ENCODE measurements around the gene PARD3B. TPM values are rescaled to one million over a fixed set of nuclear protein-coding genes. Genes with fewer than 3 reads are reported as not detected.

PARD3B gene
- total RNA-seq, 4 donors from 2014 or later: 32.8 to 69.6 (median 47.3) TPM

GRCh38 chr2:205579335-205579734 is 1034.1 kb downstream of the PARD3B start:
- TF ChIP-seq CTCF (IDR thresholded peaks at IDR 0.05; ENCODE audit: low read depth): no peak

- TF ChIP-seq CTCF (IDR thresholded peaks at IDR 0.05; ENCODE audit: low read depth): no peak
Observed at GRCh38 chr2:205580212-205580987, 1035.1 kb downstream of the PARD3B start.

DNA sequence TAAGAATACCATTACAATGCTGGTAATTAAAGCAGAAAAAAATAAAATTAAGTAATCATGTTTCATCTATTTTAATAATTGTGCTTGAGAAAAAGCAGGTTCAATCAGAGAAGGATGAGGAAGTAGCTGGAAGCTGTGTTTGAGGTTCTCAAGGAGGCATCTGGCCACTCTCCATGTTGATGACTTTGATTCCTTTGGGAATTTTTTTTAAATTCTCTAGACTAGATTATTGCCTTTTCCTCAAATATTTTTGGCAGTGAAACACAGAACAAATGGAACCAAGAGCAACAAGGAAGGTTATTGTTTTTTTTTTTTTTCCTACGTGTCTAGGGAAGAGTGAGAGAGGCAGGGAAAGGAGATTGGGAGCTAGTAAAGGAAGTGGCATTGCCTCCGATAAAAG is 1037.1 kb downstream of the PARD3B start:
- TF ChIP-seq CTCF (IDR thresholded peaks at IDR 0.05; ENCODE audit: low read depth): no peak

DNA sequence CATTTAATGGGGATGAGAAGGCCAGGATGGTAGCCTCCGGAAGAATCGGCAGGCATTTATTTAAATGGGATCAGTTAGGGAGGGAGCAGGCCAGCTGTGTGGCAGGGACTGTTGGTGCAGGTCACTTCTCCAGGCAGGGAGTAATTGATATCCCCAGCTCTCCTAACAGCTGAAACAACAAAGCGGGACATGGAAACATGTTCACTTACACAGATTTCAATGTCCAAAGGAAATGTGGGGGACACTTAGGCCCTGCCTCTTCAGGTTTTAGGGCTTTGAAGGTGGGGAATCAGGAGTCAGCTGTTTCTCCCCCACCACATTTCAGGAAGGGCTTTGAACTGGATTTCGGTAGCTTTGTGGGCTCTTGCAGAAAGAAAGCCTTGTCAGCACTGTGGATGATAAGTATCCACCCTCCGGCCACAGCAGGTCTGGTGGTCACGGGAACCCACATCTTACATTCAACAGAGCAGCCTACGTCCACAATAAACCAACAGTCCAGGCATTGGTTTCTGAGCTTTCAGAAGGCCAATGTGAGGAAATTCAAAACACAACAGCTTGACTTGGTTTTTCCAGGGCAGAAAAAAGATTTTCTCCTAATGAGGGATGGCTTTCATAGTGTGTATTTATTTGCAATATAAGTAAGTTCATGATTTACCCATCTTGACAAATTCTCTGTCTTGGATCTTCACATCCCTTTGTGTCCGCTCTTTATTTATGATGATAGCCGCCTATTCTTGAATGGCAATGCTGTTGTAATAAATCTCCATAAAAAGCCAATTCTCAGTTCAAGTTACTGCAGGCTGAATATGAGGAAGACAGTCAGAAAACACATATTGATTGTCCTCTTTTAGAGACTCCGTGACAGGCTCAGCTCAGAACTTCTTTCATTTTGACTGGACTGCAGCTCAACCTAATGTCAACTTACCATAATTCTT is 1040.4 kb downstream of the PARD3B start:
- no peak for TF ChIP-seq CTCF (IDR thresholded peaks at IDR 0.05; ENCODE audit: low read depth)

DNA sequence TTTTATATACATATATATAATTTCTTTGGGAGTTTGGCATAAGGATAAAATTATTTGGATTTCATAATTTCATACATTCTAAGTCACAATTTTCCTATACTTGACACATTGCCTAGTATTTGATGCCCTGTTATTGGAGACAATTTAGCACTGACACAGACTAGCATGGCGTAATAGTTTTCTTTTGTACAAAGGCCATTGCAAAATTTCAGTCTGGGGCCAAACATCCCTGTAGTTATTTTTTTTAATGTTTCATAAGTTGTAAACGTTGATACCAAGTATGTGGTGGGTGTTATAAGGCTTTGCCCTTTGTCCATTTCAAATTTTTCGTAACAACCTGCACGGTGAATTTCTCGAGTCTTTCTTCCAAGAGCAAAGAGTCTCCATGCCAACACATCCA is 1041.4 kb downstream of the PARD3B start:
- TF ChIP-seq CTCF (IDR thresholded peaks at IDR 0.05; ENCODE audit: low read depth): no peak

DNA sequence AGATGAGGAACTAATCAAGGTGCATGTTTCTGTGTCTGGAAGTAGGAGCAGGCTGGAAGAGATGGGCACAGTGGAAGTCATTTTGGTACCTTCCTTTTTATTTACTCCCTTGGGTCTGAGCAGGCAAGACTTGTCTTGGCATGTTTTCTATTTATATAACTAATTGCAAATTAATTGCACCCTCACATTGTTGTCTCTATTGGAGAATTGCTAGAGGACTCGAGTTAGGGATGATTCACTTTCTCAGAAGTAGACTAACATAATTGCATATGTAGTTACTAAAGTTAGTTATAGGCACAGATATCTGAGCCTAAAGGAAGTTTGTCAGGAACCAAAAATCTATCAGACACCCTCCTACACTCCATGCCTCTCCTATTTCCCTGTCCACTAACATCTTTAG is 1044.2 kb downstream of the PARD3B start:
- no peak for TF ChIP-seq CTCF (IDR thresholded peaks at IDR 0.05; ENCODE audit: low read depth)

DNA sequence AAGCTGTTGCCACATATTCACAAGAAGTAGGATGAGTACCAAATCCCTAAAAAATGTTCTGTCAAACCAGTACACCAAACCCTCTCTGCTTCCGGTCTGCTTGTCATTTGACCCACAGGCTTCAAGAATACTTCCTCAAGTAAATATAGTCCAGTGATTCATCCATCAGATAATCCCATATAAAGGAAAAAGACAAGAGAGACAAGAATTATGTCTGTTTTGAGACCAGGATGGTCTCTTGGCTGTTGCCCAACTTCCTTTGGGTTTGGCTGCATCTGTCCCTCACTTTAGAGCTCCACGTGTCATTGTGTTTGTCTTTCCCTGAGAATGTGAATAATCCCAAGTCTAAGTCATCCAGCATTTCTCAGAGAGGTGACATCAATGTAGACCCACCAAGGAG is 1045.5 kb downstream of the PARD3B start:
- TF ChIP-seq CTCF (IDR thresholded peaks at IDR 0.05; ENCODE audit: low read depth): no peak

Measured in subcutaneous adipose tissue (tissue), 4 donors.